ENCODE measurements around the gene PKNOX2.

- TF ChIP-seq CTCF (IDR thresholded peaks at IDR 0.05) (no peak), EP300 (IDR thresholded peaks at IDR 0.05) (no peak), POLR2A (IDR thresholded peaks at IDR 0.05) (no peak)
Measured at GRCh38 chr11:125448136-125448535, 283.6 kb downstream of the PKNOX2 start.

Data from sigmoid colon (tissue), 4 donors.